DMS153 treated with DMSO at 0.1 percent for 48 hours (cell line): Measurements from ENCODE around the gene PPP2R5C.
"Not testable (repeated sequence)": the region's sequence is repeated elsewhere in the genome, so short reads cannot be mapped to it uniquely, and the experiment has no call there.

ENCODE experiments used
- DNase-seq: peaks from one replicate; lab custom pipeline; 2025; ENCODE audit not compliant: unreplicated experiment; lab: John Stamatoyannopoulos, UW

The PPP2R5C gene

GRCh38 chr14:101749756-101750155 lies 11.8 kb upstream of the PPP2R5C start:
- not testable (repeated sequence) for DNase-seq

DNA sequence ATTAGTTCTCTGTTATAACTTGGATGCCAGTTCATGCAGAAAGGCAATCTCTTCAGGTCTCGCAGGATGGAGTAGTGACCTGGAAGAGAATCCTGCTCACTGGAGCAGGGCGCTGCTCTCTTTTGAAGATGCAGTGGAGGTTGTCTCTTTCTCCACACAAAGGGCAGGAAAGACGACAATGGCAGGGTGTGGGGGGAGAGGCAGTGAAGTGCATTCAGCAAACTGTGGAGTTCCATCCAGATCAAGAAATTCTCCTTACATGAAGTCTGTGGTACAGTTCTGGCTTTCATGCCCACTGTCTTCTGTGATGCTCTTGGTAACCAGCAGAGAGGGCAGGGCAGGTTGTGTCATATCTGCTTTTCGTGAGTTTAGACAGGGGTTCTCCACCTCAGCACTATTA lies 6.6 kb upstream of the PPP2R5C start:
- DNase-seq, result no peak

DNA sequence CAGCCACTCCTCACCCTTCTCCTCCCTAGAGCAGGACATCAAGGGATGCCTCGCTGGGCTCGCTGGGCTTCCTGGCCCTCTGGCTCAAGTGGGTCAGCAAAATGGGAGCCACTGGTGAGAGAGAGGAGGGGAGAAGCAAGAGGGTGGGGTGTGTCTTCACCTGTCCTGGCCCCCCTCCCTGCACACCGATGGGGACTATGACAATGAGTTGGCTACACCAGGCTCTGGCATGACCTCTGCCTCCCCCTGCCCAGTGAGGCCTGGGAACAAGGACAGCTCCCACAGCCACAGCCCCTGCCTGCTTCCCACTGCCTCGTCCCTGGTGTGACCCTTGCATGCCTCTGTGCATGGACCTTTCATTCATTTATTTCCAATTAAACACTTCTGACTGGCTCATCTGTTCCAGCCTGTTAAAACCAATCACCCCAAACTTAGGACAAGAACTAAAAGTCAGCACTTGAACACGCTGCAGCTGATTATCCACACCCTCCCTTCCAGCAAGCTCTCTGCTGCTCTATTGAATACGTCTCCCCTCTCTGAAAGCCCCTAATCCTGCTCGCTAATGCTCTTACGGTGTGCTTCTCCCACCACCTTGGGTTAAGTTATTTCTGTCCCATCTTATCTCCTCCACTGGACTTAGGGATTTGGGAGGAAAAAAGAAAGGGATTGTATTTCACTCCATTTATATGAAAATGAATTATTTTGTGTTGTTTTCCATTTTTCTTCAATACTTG lies 5.8 kb upstream of the PPP2R5C start:
- DNase-seq, result no peak

DNA sequence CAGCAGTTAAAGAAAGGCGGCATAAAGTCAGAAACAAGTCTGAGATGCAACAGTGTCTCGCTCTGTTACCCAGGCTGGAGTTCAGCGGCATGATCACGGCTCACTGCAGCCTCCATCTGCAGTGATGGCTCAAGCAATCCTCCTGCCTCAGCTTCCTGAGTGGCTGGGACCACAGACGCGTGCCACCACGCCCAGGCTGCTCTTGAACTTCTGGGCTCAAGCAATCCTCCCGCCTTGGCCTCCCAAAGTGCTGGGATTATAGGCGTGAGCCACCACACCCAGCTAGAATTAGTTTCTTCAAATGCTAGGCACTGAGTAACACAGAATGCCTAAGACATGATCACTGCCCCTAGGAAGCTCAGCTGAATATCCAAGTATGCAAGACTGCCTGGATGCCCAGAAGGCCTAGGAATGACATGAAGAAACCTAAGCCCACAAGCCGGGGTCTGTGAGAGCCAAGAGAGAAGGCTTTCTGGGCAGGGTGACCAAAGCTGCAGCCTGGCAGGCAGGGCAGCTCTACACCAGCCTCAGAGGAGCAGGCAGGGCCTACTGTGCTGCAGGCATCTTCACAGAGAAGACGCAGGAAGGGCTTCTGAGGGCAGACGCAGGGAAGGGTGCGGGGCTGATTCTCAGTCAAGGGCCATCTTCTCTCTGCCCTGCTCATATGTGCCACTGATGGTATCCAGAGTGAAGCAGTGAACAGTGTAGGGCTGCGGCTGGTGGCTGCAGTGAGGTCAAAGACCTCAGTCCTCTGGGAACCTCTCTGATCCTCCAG lies 4.3 kb upstream of the PPP2R5C start:
- no peak for DNase-seq

DNA sequence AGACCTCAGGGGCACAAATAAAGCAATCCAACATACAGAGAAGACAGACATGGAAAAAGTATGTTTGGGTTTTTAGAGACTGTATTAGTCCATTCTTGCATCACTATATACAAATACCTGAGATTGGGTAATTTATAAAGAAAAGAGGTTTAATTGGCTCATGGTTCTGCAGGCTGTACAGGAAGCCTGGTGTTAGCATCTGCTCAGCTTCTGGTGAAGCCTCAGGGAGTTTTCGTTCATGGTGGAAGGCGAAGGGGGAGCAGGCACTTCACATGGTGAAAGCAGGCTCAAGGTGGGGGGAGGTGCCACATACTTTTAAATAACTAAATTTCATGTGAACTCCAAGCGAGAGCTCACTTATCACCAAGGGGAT lies 3.7 kb upstream of the PPP2R5C start:
- no peak for DNase-seq

DNA sequence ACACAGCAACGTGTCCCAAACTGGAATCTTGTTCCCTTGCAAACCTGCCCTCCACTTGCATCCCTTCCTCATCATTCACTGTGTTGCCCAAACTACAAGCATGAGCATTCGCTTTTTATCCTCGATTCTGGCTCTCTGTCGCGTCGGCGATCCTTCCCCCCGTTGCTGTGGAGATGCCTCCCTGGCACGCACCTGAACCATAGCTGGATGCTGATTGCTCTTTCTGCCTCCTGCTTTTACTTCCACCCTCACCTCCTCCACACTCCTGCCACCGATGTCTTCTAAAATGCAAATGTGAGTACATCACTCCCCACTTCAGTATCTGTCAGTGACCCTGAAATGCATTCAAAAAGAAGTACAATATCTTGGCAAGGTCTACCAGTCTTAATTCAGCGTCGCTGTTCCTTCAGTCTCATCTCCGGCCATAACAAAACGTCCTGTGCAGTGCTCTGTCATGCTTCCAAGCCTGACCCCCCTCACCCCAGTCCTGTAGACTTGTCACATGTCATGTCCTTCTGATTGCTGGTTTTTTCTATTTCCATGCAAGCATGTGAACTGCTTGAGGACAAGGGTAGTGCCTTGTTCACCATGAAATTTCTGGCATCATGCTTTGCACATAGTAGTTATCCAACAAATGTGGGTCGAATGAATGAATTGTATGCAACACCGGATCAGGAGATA lies 2.5 kb upstream of the PPP2R5C start:
- DNase-seq, result no peak

GRCh38 chr14:101760138-101761011 lies 1.1 kb upstream of the PPP2R5C start:
- peak; percentile 49 for DNase-seq

DNA sequence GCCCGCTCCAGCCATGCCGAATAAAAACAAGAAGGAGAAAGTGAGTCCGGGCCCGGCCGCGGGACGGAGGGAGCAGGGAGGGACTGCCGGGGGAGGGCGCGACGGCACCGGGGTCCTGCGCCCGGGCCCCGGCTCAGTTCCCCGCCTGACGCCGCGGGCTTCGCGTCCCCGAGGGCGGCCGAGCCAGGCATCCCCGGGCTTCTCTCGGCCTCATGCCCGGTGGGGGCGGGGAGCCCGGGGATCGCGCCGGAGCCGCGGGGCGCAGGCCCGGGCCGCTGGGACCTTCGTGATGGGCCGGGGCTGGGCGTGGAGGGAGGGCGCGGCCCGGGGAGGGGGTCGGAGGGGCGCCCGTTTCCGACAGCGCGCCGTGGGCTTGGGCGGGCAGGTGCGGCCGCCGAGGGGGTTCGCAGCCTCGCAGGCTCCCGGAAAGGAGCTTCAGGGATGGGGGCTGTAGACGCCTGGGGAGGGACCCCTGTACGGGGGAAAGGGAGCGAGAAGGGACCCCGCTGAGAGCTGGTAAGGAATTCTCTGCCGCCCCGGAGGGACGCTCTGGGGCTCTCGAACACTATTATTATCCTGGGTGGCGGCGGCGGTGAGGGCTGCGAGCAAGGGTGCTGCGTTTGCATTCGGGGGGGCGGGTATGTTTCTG lies 496 bp downstream of the PPP2R5C start:
- no peak for DNase-seq

DNA sequence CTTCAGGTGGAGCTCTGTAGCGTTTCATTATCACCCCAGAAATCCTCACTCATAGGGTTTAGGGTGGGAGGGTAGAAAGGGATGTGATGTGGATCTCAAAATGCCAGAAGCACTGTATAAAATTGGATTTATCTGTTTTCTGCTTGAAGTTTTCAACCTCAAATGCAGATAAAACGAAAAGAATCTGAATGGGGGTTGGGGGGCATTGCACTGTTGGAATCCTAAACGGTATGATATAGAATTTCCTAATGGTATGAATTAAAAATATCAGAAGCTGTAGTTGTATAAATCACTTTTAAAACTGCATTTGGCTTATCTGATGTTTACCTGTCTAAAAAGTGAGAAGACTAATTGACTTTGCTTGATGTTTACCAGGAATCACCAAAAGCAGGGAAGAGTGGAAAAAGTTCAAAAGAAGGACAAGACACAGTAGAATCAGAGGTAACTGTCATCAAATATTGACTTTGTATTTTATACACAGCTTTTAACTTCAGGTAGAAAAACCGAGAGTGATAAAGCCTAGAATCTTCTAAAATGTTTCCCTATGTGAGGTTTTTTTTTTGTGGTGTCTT lies 1.1 kb downstream of the PPP2R5C start:
- DNase-seq, result no peak

DNA sequence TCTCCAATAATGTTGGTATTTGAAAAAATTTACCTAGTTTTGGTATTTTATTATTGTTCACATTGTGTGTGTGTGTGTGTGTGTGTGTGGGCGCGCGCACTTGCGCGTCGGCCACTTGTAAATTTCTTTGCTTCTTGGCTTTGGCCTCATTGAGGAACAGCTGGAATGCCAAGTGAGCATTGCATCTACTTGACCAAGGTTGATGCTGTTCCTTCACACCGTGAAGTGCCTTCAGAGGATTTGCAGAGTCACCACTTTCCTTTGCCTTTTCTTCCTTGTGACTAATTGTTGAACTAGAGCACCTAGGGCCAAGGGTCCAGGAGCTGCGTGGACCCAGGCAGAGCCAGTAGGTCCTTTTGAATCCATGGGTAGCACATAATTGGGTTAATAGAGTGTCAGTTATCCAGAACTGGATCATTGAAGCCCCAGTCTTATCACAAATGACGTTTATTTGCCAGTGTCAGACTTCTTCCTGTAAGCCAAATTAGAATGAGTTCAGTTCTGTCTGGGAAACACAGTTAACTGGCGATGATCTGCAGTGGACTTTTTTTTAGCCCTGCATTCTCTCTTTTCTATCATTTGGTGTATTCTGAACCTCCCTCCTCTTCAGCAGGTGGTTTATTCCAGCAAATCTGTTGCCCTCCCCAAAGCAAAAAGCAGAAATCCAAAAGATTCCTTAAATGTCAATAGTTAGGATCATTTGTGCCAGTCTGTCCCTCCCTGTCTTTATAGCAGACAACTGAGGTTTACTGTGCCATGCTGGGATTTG lies 2.6 kb downstream of the PPP2R5C start:
- DNase-seq, result no peak

DNA sequence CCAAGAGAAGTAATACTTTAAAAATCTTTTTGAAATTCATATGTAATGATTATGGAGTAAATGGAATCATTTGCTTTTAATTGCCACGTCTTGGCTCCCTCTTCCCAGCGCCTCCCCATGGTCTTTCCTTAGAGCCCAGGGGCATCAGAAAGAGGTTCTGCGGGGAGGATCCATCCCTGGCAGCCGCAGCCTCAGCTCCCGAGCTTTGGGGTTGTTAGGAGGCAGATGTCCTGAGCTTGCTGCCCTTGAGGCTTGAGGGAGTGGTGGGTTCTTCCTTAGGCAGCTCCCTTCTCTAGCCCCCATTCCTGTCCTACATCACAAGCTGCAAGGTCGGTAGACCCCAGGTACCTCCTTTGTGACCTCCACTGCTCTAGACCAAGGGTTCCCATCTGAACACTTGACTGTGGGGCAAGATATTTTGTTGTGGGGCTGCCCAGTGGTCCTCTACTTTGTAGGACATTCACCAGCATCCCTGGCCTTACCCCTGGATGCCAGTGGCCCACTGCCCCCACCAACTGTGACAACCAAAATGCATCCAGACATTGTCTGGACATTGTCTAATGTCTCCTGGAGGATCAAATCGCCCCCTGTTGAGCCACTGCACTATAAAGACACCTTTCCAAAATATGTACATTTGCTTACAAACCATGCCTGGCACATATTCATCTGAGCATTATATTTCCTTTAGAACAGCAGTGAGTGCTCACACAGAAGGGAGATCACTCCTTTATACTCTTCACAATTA lies 6.3 kb downstream of the PPP2R5C start:
- no peak for DNase-seq

DNA sequence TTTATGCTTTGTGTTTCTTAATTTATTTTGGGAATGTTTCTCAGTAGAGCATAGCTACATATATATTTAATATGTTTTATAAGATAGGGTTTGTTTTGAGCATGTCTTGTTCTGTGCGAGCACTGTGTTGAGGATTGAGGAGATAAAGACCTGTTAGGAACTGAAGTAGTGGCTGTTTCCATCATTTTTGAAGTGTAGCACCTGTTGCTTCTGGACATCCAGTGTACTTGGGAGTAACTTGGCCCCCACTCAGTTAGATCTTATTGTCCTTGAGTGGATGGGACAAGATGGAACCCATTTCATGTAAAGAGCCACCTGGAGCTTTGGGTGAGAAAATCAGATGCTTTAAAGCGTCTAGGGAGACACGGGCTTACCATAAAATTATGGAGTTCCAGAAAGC lies 8.7 kb downstream of the PPP2R5C start:
- DNase-seq, result no peak

DNA sequence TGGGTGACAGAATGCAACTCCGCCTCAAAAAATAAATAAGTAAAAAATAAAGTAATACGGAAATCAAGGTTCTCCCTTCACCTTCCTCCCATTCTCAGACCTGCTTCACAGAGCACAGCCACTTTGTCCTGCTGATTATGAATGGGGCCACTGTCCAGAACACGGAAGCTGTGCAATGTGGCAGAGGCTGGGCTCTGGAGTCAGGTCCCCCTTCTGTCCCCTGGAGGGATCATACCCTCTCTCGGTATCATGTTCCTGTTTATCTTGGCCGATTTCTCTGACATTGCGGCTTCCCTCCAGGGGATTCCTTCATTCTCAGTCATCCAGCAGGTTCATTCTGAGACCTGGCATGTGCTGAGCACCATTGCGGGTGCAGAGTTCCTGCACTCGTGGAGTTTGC lies 11.3 kb downstream of the PPP2R5C start:
- no peak for DNase-seq

GRCh38 chr14:101773378-101773777 lies 11.9 kb downstream of the PPP2R5C start:
- DNase-seq, result no peak

DNA sequence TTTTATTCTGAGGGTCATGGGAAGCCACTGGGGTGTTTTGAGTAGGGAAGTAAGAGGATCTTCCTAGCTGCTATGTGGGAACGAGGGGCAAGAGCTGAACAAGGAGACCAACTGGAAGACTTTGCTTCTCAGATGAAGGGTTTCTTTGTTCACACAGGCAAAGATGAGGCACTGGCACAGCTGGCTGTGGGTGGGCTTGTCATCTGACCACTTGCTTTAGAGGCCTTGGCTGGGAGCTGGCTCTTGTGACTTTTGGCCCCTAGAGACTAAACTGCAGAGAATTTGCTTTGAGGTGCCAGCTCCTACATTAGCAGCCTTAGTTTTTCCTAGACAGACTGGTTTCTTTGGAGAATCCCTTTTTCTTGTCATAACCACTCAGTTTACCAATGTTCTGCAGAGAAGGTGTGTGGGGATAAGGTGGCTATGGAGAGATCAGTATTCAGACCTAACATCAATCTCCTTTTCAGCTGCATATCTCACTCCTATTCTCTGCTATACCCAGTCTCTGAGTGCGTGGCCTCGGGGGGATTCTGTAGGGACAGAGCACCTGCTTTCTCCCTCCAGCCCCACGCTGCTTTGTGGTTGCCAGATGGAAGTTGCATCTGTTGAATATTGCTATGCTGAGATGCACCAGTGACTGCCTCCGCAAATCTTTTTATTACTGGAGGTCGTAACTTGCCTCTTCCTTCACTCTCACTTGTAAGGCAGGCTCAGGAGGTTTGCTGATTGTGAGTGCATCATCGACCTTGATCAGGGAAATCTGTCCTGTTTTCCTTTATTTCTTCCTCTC lies 12.7 kb downstream of the PPP2R5C start:
- DNase-seq, result no peak

DNA sequence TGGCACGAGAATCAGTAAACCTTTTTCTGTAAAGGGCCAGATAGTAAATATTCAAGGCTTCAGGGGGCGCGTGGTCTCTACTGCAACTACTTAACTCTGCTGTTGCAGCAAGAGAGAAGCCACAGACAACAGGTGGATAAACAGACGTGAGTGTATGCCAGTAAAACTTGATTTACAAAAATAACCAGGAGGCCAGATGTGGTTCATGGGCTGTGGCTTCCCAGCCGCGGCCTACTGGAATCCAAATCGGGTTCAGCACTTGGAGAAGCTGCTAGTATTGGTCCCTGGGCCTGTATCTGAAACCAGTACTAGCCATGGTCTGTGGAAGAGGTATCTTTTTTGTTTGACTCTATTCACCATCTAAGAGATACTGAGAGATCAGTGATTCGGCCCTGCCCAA lies 13.3 kb downstream of the PPP2R5C start:
- no peak for DNase-seq

GRCh38 chr14:101775826-101776225 lies 14.3 kb downstream of the PPP2R5C start:
- no peak for DNase-seq

- no peak for DNase-seq
Observed at GRCh38 chr14:101776344-101776743, 14.8 kb downstream of the PPP2R5C start.
